ENCODE data around the gene FOXJ3.

The FOXJ3 gene

GRCh38 chr1:42167611-42168390 is 167.2 kb downstream of the FOXJ3 start:
- DNase-seq (ENCODE audit: low read depth), result no peak

- DNase-seq (ENCODE audit: low read depth), result no peak
Observed at GRCh38 chr1:42165511-42166210, 169.4 kb downstream of the FOXJ3 start.

GRCh38 chr1:42164551-42165420 is 170.2 kb downstream of the FOXJ3 start, which contains the start of gene GUCA2A:
GUCA2A (minus strand) TSS chr1:42164745; CDS start chr1:42164712, 33 bp downstream.
- DNase-seq (ENCODE audit: low read depth), result no peak

GRCh38 chr1:42163536-42164503 is 171.2 kb downstream of the FOXJ3 start:
- no peak for DNase-seq (ENCODE audit: low read depth)

- no peak for DNase-seq (ENCODE audit: low read depth)
Observed at GRCh38 chr1:42163114-42163513, 171.9 kb downstream of the FOXJ3 start.

GRCh38 chr1:42162181-42162580 is 172.9 kb downstream of the FOXJ3 start:
- DNase-seq (ENCODE audit: low read depth), result no peak

- DNase-seq (ENCODE audit: low read depth), result no peak
Observed at GRCh38 chr1:42158189-42158588, 176.8 kb downstream of the FOXJ3 start.

- no peak for DNase-seq (ENCODE audit: low read depth)
Observed at GRCh38 chr1:42157667-42158066, 177.4 kb downstream of the FOXJ3 start.

GRCh38 chr1:42155362-42155761 is 179.7 kb downstream of the FOXJ3 start:
- no peak for DNase-seq (ENCODE audit: low read depth)

GRCh38 chr1:42154685-42155084 is 180.3 kb downstream of the FOXJ3 start:
- DNase-seq (ENCODE audit: low read depth), result no peak

- no peak for DNase-seq (ENCODE audit: low read depth)
Observed at GRCh38 chr1:42153624-42154023, 181.4 kb downstream of the FOXJ3 start.

- no peak for DNase-seq (ENCODE audit: low read depth)
Observed at GRCh38 chr1:42152907-42153600, 182.0 kb downstream of the FOXJ3 start, which contains the start of gene GUCA2B. GUCA2B (plus strand) TSS chr1:42153410; CDS start chr1:42153451, 41 bp downstream.

- no peak for DNase-seq (ENCODE audit: low read depth)
Observed at GRCh38 chr1:42152119-42152518, 182.9 kb downstream of the FOXJ3 start.

- no peak for DNase-seq (ENCODE audit: low read depth)
Observed at GRCh38 chr1:42150651-42151050, 184.4 kb downstream of the FOXJ3 start.

GRCh38 chr1:42148166-42148565 is 186.9 kb downstream of the FOXJ3 start:
- DNase-seq (ENCODE audit: low read depth), result no peak

GRCh38 chr1:42146626-42147320 is 188.3 kb downstream of the FOXJ3 start:
- DNase-seq (ENCODE audit: low read depth), result no peak

- DNase-seq (ENCODE audit: low read depth), result no peak
Observed at GRCh38 chr1:42145764-42146625, 189.0 kb downstream of the FOXJ3 start.

GRCh38 chr1:42145389-42145716 is 189.7 kb downstream of the FOXJ3 start:
- DNase-seq (ENCODE audit: low read depth), result no peak
